Activated naive CD4-positive, alpha-beta T cell treated with Interleukin-2 at 50 U/mL for 16 hours (primary cell): ENCODE results near the gene VPS9D1.

Experiments
- DNase-seq: peaks from one replicate; pipeline ENCODE4 v3.0.0-alpha.2; 2020

VPS9D1 gene, protein sequence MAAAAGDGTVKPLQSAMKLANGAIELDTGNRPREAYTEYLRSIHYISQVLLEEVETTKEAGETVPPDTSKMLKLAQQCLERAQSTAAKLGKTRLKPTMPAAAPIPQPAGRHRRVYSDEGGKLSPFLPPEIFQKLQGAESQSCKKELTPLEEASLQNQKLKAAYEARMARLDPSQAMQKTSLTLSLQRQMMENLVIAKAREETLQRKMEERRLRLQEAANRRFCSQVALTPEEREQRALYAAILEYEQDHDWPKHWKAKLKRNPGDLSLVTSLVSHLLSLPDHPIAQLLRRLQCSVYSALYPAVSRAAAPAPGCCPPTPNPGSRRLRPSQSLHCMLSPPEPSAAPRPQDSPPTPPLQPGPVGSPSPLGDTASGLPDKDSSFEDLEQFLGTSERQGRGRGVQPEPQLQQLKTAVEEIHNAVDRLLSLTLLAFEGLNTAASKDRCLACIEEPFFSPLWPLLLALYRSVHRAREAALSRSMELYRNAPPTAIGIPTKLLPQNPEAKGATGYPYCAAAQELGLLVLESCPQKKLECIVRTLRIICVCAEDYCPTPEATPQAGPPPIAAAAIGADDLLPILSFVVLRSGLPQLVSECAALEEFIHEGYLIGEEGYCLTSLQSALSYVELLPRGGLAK

DNA sequence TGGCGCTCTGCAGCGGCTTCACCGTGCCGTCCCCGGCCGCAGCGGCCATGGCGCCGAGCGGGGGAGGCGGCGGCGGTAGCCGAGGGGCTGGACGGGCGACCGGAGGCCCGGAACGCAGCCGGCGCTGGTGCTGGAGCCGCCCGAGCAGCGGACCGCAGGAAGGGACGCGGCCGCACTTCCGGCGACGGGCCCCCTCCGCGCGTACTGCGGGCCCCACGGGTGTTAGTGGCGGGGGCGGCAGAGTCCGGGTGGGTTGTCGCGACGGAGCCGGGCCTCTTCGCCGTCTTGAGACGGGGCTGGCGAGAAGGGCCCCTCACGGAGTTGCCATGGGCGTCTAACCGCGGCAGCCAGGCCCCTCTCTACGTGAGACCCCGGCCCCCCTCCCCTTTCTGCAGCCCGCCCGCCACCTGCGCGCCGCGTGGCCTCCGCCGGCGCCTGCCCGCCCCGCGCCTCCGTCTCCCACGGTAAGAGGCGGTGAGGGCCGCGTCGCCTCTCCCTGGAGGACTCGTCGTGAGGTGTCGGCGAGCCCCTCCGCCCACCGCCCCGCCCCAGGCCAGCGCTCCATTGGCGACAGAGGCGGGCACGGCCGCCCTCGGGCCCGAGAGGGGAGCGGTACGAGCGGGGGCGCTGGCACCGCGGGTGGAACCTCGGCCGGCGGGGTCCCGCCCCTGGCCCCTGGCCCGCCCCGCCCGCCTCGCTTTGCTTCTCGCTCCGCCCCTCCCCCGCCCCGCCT is at the start of gene VPS9D1, which contains the start of gene ZNF276:
TSS of gene VPS9D1 (minus strand) at position 86 of the 733 bp plus-strand sequence. CDS start at position 49, 37 bp downstream.
TSS of gene ZNF276 (plus strand) at position 725 of the 733 bp plus-strand sequence. CDS start 104 bp downstream, outside the sequence.
- DNase-seq = peak; percentile 85

DNA sequence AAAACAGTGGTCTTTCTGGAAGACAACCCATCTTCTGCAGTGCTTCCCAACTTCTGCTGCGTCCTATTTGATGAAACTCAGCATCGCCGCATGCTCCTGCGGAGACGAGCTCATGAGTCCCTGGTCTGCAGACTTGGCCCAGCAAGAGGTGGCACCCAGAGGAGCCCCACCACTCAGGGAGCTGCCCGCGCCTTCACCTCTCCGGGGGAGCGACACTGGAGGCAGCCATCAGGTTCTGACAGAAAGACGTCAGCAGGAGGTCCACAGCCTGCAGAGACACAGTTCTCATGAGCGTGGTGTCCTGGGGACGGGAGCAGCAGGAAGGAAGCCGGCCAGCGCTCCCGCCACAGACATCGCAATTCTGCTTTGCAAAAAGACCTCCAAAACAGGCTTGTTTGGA is 49.7 kb upstream of the VPS9D1 start:
- no peak for DNase-seq

DNA sequence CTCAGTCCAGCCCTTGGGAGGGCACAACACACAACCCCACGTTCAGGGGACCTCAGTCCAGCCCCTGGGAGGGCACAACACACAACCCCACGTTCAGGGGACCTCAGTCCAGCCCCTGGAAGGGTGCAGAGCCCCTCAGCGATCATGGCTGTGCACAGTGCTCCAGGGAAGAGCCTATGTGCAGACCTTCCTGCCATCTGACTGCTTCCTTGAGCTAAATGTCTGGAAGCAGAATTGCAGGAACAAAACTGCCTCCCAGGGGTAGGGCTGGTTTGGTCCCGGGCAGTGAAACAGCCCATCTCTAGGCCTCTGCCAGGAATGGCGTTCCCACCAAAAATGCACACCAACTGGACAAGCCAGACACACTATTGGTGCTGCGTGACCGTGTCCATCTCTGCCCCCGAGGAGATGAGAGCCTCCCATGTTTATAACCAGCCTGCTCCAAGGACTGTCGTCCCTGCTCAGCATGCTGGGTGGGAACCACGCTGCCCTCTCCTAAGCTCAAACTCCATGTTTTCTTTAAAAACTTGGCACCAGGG is 44.7 kb upstream of the VPS9D1 start:
- no peak for DNase-seq

DNA sequence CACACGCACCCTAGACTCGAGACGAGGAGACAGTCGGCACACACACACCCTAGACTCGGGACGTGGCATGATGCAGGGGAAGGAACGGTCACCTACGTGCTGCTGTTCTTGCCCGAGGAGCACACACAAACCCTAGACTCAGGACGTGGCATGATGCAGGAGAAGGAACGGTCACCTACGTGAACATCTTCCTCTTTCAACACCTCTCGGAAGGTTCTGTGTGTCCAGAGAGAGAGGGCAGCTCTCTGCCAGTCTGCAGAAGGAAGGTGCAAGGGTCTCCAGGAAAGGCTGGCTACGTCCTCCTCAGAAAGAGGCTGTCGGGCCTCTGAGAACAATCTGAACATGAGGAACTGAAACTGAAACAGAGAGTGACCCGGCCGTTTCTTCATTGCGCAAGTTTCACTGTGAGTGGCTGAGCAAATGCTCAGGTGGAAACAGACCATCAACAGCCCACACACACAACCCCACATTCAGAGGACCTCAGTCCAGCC is 44.1 kb upstream of the VPS9D1 start:
- DNase-seq = peak; percentile 37

DNA sequence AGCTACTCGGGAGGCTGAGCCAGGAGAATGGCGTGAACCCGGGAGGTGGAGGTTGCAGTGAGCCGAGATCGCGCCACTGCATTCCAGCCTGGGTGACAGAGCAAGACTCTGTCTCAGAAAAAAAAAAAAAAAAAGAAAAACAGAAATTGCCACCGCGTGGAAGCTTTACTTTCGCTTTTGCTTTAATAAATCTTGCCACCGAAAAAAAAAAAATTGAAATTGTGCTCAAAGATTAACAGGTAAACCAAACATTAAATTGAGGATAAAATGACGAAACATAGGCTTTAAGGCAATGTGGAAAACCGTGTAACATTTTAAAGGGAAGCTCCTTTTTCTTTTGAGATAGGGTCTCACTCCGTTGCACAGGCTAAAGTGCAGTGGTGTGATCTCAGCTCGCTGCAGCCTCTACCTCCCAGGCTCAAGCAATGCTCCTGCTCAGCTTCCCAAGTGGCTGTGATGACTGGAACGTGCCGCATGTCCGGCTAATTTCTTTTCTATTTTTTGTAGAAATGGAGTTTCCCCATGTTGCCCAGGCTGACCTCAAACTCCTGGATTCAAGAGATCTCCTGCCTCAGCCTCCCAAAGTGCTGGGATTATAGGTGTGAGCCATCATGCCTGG is 40.7 kb upstream of the VPS9D1 start:
- DNase-seq = no peak

DNA sequence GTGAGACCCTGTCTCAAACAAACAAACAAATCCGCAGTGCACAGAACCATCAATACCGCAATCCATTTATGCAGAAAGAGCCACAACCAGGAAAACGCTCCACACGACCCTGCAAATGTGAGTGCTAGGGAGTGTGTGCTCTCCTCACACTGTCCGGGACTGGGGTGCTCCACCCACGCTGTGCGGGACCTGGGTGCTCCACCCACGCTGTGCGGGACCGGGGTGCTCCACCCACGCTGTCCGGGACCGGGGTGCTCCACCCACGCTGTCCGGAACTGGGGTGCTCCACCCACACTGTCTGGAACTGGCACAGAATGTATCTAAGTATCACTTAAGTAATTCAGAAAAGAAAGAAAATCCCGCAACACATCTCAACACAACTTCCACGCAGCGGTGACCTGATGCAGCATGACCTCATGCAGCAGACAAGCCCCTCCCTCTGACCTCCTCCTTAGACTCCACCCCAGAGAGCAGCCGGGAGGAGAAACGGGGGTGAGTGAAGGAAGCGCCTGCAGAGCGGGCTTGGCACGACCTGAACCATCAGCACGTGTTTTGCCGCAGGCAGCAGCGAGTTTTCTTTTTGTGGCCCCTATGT is 39.1 kb upstream of the VPS9D1 start:
- DNase-seq = peak; percentile 48

DNA sequence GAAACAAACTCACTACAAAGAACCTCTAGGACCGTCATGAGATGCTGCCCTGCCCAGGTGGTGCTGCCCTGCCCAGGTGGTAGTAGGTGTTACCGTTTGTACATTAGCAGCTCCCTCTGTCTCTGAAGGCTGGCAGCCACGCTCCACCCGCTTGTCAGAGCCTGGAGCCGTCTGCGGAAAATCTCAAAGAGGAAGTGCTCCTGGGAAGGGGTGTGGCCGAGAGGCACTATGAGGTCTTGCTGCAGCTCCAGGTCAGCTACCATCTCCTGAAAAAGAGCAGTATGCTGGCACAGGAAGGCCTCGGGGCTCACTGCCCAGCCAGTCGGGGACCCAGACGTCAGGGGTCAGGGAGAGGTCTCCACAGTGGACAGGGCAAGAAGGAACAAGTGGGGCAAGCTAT is 28.9 kb upstream of the VPS9D1 start:
- no peak for DNase-seq

DNA sequence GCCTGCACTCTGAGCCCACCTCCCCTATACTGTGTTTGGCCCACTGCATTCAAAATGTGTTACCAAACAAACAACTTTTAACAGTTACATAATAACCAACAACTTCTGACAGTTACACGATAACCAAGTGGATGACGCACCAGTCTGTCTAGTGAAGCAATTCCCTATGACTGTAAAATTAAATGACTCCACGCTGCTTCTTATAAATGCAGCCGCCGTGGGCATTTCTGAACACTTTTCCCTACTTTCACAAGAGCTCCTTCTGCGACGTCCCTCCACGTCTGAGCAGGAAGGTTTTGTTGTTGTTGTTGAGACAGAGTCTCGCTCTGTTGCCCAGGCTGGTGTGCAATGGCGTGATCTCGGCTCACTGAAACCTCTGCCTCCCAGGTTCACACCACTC is 28.2 kb upstream of the VPS9D1 start:
- no peak for DNase-seq

DNA sequence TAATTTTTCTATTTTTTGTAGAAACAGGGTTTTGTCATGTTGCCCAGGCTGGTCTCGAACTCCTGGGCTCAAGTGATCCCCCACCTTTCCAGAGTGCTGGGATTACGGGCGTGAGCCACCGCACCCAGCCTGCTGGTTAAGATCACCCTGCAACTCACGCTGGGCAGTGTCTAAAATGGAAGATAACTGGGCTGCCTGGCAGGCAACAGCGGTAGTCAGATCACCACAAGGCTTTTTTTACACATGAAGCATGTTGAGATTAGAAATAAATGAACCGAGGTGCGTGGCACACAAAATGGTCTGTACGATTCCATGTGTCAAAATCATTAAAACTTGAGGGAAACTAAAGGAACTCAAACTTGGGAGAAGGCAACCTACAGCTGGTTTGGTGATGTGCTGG is 27.4 kb upstream of the VPS9D1 start:
- no peak for DNase-seq

DNA sequence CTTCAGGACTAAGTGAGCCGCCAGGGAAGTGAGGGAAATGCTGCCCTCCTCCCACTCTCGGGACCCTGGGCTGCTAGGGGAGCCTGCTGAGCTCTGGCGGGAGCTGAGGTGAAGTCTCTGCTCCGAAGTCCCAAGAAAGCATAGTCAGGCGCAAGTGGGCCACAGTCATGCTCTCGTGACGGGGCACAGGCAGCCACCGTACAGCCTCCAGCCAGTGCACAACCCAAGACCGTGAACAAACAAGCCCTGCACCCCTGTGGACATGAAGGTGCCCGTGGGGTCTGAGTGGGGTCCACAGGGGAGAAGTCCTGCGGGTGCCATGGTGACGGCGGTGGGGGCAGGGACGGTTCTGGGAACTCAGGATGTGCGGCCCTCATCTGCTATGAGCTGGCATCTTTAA is 25.3 kb upstream of the VPS9D1 start:
- no peak for DNase-seq

DNA sequence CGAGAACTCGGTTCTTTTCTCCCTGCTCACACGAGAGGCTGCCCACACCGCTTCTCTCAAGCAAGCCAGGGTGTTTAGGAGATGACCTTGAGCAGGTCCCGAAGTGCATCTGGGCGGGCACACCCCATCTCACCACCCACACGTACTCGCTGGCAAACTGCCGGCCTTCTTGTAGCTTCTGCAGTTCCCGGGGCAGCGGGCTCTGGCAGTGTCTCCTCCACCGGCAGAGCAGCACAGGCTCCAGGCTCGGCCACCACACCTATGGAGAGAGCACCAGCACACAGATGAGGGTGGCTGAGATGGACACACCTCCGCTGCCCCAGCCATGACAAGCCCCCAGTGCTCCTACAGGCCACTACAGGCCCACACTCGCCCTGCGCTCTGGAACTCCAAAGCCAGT is 24.1 kb upstream of the VPS9D1 start:
- DNase-seq = no peak

DNA sequence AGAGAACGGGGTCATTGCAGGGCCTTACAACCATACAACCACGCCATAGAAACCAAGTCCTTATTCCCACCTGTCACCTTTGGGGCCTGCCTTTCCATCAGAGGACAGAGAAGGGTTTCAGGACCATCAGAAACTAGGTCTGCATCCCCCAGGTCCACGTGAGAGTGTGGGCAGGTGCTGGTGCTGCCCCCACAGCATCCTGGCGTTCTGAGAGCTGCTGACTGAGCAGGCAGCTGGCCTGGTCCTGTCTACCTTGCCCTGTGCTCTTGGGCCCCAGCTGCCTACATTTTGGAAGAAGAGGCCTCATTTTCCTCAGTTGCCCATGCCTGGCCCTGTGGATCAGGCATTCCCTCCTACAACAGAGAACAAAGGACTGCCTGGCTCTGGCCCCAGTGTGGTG is 22.2 kb upstream of the VPS9D1 start:
- DNase-seq = no peak

DNA sequence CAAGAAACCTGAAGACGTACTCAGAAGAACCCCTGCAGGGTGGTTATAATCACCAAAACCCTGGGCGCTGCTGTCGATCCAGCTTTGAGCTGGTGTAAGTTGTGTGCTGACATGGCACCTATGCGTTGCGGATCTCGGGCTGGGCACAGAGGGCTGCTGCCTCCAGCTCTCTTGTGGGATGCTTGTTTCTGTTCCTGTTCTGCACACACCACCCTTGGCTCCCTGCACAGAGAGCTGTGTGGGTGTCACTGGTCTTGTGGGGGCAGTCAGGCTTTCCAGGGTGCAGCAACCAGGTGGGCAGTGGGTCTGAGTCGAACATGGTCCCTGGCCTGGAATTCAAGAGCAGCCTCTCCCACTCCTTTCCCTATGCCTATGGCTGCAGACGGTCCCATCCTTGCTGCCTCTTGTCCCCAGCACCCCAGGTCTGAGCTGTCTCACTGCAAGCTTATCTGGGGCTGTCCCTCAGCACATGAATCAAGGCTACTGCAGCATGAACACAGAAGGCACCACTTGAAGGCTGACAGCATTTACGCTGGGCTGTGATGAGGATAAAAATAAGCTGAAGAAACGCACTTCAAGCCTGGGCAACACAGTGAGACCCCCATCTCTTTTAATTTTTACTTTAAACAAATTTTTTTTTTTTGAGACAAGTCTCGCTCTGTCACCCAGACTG is 20.8 kb upstream of the VPS9D1 start:
- DNase-seq = no peak

DNA sequence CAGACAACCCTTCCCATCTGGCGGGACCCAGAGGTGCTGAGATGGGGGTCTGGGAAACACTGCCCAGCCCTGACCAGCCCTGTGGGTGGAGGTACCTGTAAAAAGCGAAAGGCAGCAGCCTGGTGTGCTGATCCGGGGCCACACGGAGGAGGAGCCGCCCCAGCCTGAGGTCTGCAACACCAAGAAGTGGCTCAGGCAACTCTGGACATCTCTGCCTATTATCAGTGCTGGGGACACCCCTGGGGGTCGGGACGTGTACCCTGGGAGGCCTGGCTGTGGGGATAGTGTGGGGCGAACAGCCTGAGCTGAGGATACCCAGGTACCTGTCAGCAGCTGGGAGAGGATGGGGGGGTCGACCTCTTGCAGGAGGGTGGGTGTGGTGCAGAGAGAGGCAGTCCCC is 18.7 kb upstream of the VPS9D1 start:
- DNase-seq = no peak

DNA sequence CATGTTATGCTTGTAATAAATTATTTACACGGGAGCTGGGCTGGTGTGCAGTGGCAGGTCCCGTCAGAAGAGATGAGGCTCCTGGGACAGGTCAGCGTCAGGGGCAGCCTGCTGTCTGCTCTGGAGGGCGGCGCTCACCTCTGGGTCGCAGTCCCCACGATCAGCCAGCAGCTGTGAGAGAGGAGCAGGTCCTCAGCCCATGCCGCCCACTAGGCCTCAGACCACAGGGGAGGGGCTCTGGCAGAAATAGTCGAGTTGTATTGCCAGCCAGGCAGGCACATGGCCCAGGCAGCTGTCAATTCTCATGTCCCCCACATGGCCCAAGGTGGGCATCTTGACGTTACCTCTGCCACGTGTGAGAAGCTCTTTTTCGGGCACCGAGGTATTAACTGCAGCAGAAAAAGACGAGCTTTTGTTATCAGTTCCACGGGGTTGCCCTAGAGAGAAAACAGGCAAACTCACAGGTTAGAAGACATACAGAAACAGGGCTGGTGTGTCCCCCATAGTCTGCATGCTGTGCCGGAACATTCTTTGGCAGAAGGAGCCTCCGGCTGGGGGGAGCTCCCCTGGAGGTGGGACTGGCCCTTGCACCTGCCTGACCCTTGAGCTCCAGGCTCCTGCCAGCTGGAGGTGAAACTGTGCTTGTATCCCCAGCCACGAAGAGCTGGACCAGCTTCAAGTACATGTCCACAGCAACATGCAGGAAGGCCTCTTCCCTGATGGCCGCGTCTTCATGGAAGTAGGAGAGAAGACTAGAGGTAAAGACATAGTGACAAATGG is 18.0 kb upstream of the VPS9D1 start:
- DNase-seq = no peak

DNA sequence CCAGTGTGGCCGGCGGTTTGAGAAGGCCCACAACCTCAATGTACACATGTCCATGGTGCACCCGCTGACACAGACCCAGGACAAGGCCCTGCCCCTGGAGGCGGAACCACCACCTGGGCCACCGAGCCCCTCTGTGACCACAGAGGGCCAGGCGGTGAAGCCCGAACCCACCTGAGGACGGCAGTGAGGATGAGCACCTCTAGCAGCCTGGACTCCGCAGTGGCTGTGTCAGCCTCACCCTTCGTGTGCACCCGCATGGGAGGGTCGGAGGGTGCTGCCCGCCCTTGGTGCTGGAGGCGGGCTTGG is 17.3 kb upstream of the VPS9D1 start:
- no peak for DNase-seq

DNA sequence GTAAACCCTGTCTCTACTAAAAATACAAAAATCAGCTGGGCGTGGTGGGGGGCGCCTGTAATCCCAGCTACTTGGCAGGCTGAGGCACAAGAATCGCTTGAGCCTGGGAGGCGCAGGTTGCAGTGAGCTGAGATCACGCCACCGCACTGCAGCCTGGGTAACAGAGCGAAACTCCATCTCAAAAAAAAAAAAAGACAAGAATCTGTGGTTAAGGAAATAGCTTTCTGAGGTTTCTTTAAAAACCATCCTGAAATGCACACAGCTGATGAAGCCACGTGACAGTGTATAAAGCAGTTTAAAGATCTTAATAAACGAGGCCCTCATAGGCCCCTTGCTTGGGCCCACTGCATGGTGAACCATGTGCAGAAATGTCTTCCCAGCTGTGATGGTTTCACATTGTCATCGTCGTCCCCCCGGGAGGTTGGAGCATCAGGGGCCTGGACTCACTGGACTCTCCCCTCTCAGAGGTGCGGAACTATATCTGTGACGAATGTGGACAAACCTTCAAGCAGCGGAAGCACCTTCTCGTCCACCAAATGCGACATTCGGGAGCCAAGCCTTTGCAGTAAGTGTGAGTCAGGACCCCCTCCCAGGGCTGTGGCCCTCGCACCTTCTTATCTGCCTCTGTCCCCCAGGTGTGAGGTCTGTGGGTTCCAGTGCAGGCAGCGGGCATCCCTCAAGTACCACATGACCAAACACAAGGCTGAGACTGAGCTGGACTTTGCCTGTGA is 16.8 kb upstream of the VPS9D1 start:
- DNase-seq = peak; percentile 52

DNA sequence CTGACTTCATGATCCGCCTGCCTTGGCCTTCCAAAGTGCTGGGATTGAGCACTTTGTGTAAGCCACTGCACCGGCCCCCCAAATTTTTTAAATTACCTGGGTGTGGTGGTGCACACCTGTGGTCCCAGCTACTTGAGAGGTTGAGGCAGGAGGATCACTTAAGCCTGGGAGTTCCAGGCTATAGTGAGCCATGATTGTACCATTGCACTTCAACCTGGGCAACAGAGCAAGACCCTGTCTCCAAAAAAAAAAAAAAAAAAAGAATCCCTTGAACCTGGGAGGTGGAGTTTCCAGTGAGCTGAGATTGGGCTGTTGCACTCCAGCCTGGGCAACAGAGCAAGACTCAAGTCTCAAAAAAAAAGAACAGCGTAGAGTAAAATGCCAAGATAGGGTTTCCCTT is 15.9 kb upstream of the VPS9D1 start:
- DNase-seq = no peak

DNA sequence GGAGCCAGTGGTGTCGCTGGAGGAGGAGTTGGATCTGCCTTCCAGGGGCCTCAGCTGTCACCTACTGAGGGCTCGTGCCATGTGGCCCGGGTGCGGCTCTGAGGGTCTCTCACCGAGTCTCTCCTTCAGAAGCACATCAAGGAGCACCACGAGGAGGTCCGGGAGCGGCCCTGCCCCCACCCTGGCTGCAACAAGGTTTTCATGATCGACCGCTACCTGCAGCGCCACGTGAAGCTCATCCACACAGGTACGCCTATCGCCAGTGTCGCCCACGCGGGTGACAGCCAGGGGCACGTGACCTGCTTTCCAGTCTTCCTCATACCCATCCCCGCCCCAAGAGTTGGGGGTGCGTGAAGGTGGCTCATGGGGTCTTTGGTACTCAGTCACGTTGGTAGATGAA is 13.1 kb upstream of the VPS9D1 start:
- DNase-seq = no peak

DNA sequence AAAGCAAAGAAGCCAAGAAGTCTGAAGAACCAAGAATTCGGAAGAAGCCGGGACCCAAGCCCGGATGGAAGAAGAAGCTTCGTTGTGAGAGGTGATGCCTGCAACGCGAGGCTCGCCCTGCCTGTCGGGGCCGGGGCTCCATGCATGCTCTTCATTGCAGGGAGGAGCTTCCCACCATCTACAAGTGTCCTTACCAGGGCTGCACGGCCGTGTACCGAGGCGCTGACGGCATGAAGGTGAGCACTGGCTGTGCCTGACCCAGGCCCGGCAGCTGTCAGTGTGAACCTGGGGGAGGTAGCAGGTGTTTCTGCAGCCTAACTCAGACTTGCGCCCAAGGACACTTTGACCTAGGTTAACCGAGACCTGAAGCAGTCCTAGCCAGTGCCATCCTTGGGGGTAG is 12.6 kb upstream of the VPS9D1 start:
- DNase-seq = no peak

DNA sequence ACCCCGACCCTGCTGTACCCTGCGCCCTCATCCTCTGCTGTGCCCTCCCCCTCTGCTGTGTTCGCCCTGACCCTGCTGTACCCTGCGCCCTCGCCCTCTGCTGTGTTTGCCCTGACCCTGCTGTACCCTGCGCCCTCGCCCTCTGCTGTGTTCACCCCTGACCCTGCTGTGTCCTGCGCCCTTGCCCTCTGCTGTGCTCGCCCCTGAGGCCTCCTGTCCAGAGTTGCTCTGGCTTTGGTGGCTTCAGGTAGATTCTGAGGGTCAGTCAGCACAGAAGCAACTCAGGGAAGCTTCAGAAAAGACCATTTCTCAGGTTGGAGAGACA is 12.2 kb upstream of the VPS9D1 start:
- no peak for DNase-seq
